Measurements from ENCODE around the gene PIM3.
A peak's percentile ranks its signal among the peaks of the same experiment; 100 is the strongest.

PIM3 gene

DNA sequence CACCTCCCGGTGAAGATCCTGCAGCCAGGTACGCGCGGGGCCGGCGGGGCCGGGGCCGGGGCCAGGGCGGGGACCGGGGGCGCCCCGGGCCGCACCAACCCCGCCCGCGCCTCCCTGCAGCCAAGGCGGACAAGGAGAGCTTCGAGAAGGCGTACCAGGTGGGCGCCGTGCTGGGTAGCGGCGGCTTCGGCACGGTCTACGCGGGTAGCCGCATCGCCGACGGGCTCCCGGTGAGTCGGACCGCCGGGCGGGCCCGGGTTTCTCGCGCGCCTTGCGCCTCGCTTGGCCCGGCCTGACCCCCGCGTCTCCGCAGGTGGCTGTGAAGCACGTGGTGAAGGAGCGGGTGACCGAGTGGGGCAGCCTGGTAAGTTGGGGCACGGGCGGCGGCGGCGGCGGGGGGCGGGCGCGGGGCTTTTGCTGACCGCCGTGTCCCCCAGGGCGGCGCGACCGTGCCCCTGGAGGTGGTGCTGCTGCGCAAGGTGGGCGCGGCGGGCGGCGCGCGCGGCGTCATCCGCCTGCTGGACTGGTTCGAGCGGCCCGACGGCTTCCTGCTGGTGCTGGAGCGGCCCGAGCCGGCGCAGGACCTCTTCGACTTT is 531 bp downstream of the PIM3 start:
- Histone ChIP-seq H3K27me3 (ENCODE audit: insufficient read depth, low read depth) (no peaks in the 10 kb centered on the region), H2AFZ (ENCODE audit: low read depth) (no peak overlapping the region), H3K27ac (peak overlapping the region; percentile 40), H3K4me3 (IDR thresholded peaks at IDR 0.05; ENCODE audit: insufficient read depth, low read depth, low read length) (no peak overlapping the region), H3K36me3 (ENCODE audit: insufficient read depth) (no peaks in the 10 kb centered on the region), H3K9ac (peak overlapping the region; percentile 78), H3K4me1 (ENCODE audit: low read depth, poor library complexity, severe bottlenecking) (peaks cover 9% of the 10 kb centered on the region), H4K20me1 (ENCODE audit: insufficient read depth) (no peaks in the 10 kb centered on the region), H3K4me2 (no peak overlapping the region; the same call in 1 of the 2 replicates), H3K79me2 (ENCODE audit: insufficient read depth, low read depth) (peaks cover 24% of the 10 kb centered on the region)
- no peak for TF ChIP-seq CTCF (conservative IDR thresholded peaks at IDR 0.05; ENCODE audit: low read depth, low read length)

DNA sequence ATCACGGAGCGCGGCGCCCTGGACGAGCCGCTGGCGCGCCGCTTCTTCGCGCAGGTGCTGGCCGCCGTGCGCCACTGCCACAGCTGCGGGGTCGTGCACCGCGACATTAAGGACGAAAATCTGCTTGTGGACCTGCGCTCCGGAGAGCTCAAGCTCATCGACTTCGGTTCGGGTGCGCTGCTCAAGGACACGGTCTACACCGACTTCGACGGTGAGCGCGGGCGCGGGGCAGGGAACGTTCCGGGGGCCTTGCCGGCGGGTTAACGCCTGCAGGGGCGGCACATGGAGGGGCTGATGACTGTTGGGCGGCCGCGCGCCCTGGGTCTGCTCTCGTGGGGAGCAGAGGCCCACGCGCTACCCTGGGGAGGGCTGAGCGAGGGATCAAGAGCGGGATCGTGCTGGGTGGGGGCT is 1.0 kb downstream of the PIM3 start:
- H3K4me2 ChIP-seq: peak overlapping the region; percentile 25; the same call in 1 of the 2 replicates
- H3K79me2 ChIP-seq (ENCODE audit: insufficient read depth, low read depth): peaks cover 24% of the 10 kb centered on the region
- H3K36me3 ChIP-seq (ENCODE audit: insufficient read depth): no peaks in the 10 kb centered on the region
- peak overlapping the region; percentile 40 for H3K27ac ChIP-seq
- H3K9ac ChIP-seq: peak overlapping the region; percentile 78
- no peaks in the 10 kb centered on the region for H3K27me3 ChIP-seq (ENCODE audit: insufficient read depth, low read depth)
- no peak overlapping the region for H3K4me3 ChIP-seq (IDR thresholded peaks at IDR 0.05; ENCODE audit: insufficient read depth, low read depth, low read length)
- peaks cover 9% of the 10 kb centered on the region for H3K4me1 ChIP-seq (ENCODE audit: low read depth, poor library complexity, severe bottlenecking)
- no peak for TF ChIP-seq CTCF (conservative IDR thresholded peaks at IDR 0.05; ENCODE audit: low read depth, low read length)
- no peak overlapping the region for H2AFZ ChIP-seq (ENCODE audit: low read depth)
- H4K20me1 ChIP-seq (ENCODE audit: insufficient read depth): no peaks in the 10 kb centered on the region

DNA sequence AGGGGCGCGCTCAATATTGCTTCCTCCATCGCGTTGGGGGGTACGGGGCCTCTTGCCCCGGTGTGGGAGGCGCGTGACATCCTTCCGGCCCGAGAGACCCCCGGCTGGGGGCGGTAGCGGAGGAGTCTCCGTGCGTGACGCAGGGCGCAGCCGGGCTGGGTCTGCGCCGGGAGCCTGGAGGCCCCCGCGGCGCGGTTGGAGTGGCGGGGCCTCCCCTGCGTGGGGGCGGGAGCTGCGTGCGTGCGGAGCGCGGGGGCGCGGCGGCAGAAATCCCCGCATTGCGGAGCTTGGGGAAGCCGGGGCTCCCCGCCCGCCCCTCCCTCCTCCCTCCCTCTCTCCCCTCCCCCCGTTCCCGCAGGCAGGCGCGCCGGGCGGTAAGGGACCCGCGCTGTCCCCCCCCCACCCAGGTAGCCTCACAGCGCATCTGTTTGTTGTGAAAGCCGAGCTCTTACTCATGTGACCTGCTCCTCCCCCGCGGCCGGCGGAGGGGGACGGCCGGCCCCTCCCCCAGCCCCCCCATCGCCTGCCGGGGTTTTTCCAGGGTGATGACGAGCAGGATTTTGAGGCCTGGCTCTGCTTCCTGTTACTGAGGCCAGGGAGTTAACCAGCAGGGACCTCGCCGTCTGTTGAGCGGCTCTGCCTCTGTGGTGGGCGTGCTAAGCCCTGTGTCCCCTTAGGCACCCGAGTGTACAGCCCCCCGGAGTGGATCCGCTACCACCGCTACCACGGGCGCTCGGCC is 1.6 kb downstream of the PIM3 start:
- Histone ChIP-seq H4K20me1 (ENCODE audit: insufficient read depth) (no peaks in the 10 kb centered on the region), H3K4me1 (ENCODE audit: low read depth, poor library complexity, severe bottlenecking) (peaks cover 9% of the 10 kb centered on the region), H3K79me2 (ENCODE audit: insufficient read depth, low read depth) (peaks cover 24% of the 10 kb centered on the region), H3K27me3 (ENCODE audit: insufficient read depth, low read depth) (no peaks in the 10 kb centered on the region), H2AFZ (ENCODE audit: low read depth) (no peak overlapping the region), H3K4me2 (peak overlapping the region; percentile 45; the same call in 1 of the 2 replicates), H3K36me3 (ENCODE audit: insufficient read depth) (no peaks in the 10 kb centered on the region), H3K27ac (peak overlapping the region; percentile 40), H3K4me3 (IDR thresholded peaks at IDR 0.05; ENCODE audit: insufficient read depth, low read depth, low read length) (no peak overlapping the region), H3K9ac (peak overlapping the region; percentile 78; the same call in 1 of the 2 replicates)
- no peak for TF ChIP-seq CTCF (conservative IDR thresholded peaks at IDR 0.05; ENCODE audit: low read depth, low read length)

DNA sequence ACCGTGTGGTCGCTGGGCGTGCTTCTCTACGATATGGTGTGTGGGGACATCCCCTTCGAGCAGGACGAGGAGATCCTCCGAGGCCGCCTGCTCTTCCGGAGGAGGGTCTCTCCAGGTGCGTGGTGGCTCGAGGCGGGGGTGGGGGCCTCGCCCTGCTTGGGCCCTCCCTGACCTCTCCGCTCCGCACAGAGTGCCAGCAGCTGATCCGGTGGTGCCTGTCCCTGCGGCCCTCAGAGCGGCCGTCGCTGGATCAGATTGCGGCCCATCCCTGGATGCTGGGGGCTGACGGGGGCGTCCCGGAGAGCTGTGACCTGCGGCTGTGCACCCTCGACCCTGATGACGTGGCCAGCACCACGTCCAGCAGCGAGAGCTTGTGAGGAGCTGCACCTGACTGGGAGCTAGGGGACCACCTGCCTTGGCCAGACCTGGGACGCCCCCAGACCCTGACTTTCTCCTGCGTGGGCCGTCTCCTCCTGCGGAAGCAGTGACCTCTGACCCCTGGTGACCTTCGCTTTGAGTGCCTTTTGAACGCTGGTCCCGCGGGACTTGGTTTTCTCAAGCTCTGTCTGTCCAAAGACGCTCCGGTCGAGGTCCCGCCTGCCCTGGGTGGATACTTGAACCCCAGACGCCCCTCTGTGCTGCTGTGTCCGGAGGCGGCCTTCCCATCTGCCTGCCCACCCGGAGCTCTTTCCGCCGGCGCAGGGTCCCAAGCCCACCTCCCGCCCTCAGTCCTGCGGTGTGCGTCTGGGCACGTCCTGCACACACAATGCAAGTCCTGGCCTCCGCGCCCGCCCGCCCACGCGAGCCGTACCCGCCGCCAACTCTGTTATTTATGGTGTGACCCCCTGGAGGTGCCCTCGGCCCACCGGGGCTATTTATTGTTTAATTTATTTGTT is 2.4 kb downstream of the PIM3 start:
- no peaks in the 10 kb centered on the region for H3K36me3 ChIP-seq (ENCODE audit: insufficient read depth)
- H3K27me3 ChIP-seq (ENCODE audit: insufficient read depth, low read depth): no peaks in the 10 kb centered on the region
- no peak overlapping the region for H3K4me3 ChIP-seq (IDR thresholded peaks at IDR 0.05; ENCODE audit: insufficient read depth, low read depth, low read length)
- H3K4me1 ChIP-seq (ENCODE audit: low read depth, poor library complexity, severe bottlenecking): peaks cover 9% of the 10 kb centered on the region
- peak overlapping the region; percentile 22; the same call in 1 of the 2 replicates for H3K9ac ChIP-seq
- peaks cover 24% of the 10 kb centered on the region for H3K79me2 ChIP-seq (ENCODE audit: insufficient read depth, low read depth)
- no peaks in the 10 kb centered on the region for H4K20me1 ChIP-seq (ENCODE audit: insufficient read depth)
- H2AFZ ChIP-seq (ENCODE audit: low read depth): no peak overlapping the region
- peak overlapping the region; percentile 38; the same call in 1 of the 2 replicates for H3K27ac ChIP-seq
- TF ChIP-seq CTCF (conservative IDR thresholded peaks at IDR 0.05; ENCODE audit: low read depth, low read length): no peak
- H3K4me2 ChIP-seq: peak overlapping the region; percentile 45; the same call in 1 of the 2 replicates
